KMS-11 (cell line): ENCODE data around the gene KISS1R.

Experiments used
- H2AFZ ChIP-seq: fragments of 200-600 bp; sonication (generic); 2 replicates; pipeline ENCODE4 v1.6.1; 2016; ENCODE audit warnings: antibody characterized with exemption, mixed run types, low read depth
- H3K27ac ChIP-seq: fragments of 200-600 bp; sonication (generic); 2 replicates; pipeline ENCODE4 v1.6.1; 2016; ENCODE audit warnings: mild to moderate bottlenecking, mixed run types
- H3K27me3 ChIP-seq: fragments of 200-600 bp; sonication (generic); 2 replicates; pipeline ENCODE4 v1.6.1; 2017; ENCODE audit warnings: mild to moderate bottlenecking, low read depth, mixed run types, moderate library complexity; ENCODE audit not compliant: insufficient read depth
- H3K36me3 ChIP-seq: fragments of 200-600 bp; sonication (generic); 2 replicates; pipeline ENCODE4 v1.6.1; 2017; ENCODE audit warnings: mild to moderate bottlenecking, mixed run types; ENCODE audit not compliant: insufficient read depth
- H3K4me1 ChIP-seq: fragments of 200-600 bp; sonication (generic); 2 replicates; pipeline ENCODE4 v1.6.1; 2016; ENCODE audit warnings: mild to moderate bottlenecking, low read depth, mixed run types; ENCODE audit not compliant: poor library complexity, severe bottlenecking
- H3K4me2 ChIP-seq: fragments of 200-600 bp; sonication (generic); 2 replicates; pipeline ENCODE4 v1.7.0; 2016; ENCODE audit warnings: mild to moderate bottlenecking, mixed run types
- H3K4me3 ChIP-seq: fragments of 200-600 bp; sonication (generic); IDR thresholded peaks from 2 replicates; pipeline ENCODE4 v1.6.1; 2017; ENCODE audit warnings: low read depth, low read length, mixed read lengths; ENCODE audit not compliant: insufficient read depth
- H3K79me2 ChIP-seq: fragments of 200-600 bp; sonication (generic); 2 replicates; pipeline ENCODE4 v1.6.1; 2016; ENCODE audit warnings: low read depth, mixed run types; ENCODE audit not compliant: insufficient read depth
- H3K9ac ChIP-seq: fragments of 200-600 bp; sonication (generic); 2 replicates; pipeline ENCODE4 v1.6.1; 2016; ENCODE audit warnings: mild to moderate bottlenecking, mixed run types
- H4K20me1 ChIP-seq: fragments of 200-600 bp; sonication (generic); 2 replicates; pipeline ENCODE4 v1.6.1; 2016; ENCODE audit warnings: mild to moderate bottlenecking, mixed run types; ENCODE audit not compliant: insufficient read depth
- CTCF ChIP-seq: fragments of 200-600 bp; sonication (generic); conservative IDR thresholded peaks from 2 replicates; pipeline ENCODE4 v1.6.1; 2017; ENCODE audit warnings: low read depth, mild to moderate bottlenecking, antibody characterized with exemption, low read length, moderate library complexity, mixed read lengths

Gene KISS1R

DNA sequence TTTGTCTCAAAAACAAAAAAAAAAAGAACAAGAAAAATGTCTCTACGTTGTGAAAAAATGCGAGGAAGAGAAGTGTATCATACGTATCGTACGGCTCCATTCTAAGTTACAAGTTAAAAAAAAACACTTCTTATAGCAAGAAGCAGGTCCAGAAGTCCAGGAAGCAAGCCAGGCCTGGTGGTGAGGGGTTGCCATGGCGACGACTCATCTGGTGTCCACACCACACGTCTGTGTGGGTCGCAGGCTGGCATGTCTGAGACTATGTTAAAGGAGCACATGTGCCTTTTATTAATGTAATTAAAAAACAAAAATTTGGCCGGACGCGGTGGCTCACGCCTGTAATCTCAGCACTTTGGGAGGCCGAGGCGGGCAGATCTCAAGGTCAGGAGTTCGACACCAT lies 30.1 kb upstream of the KISS1R start:
- Histone ChIP-seq H3K4me3 (no peak overlapping the region), H3K9ac (no peak overlapping the region), H3K36me3 (no peaks in the 10 kb centered on the region), H3K27ac (no peak overlapping the region), H3K79me2 (peaks cover 4% of the 10 kb centered on the region; the same call in 1 of the 2 replicates), H3K27me3 (no peaks in the 10 kb centered on the region), H4K20me1 (no peaks in the 10 kb centered on the region), H3K4me2 (no peak overlapping the region), H3K4me1 (no peaks in the 10 kb centered on the region), H2AFZ (no peak overlapping the region)
- no peak for TF ChIP-seq CTCF

DNA sequence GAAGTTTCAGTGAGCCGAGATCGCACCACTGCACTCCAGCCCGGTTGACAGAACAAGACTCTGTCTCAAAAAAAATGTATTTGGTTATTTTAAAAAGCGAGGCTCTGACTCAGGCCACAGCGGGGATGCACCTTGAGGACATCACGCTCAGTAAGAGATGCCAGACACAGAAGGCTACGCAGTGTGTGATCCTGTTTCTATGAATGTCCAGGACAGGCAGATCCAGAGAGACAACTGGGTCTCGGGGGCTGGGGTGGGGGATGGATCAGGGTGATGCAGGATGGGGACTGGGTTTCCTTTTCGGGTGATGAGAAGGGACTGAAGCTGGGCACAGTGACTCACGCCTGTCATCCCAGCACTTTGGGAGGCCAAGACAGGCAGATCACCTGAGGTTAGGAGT lies 29.5 kb upstream of the KISS1R start:
- no peaks in the 10 kb centered on the region for H3K4me1 ChIP-seq
- H3K4me2 ChIP-seq = no peak overlapping the region
- no peak overlapping the region for H3K27ac ChIP-seq
- no peak overlapping the region for H2AFZ ChIP-seq
- H3K36me3 ChIP-seq = no peaks in the 10 kb centered on the region
- H4K20me1 ChIP-seq = no peaks in the 10 kb centered on the region
- H3K27me3 ChIP-seq = no peaks in the 10 kb centered on the region
- H3K79me2 ChIP-seq = peaks cover 9% of the 10 kb centered on the region; the same call in 1 of the 2 replicates
- no peak overlapping the region for H3K9ac ChIP-seq
- no peak overlapping the region for H3K4me3 ChIP-seq
- no peak for TF ChIP-seq CTCF

DNA sequence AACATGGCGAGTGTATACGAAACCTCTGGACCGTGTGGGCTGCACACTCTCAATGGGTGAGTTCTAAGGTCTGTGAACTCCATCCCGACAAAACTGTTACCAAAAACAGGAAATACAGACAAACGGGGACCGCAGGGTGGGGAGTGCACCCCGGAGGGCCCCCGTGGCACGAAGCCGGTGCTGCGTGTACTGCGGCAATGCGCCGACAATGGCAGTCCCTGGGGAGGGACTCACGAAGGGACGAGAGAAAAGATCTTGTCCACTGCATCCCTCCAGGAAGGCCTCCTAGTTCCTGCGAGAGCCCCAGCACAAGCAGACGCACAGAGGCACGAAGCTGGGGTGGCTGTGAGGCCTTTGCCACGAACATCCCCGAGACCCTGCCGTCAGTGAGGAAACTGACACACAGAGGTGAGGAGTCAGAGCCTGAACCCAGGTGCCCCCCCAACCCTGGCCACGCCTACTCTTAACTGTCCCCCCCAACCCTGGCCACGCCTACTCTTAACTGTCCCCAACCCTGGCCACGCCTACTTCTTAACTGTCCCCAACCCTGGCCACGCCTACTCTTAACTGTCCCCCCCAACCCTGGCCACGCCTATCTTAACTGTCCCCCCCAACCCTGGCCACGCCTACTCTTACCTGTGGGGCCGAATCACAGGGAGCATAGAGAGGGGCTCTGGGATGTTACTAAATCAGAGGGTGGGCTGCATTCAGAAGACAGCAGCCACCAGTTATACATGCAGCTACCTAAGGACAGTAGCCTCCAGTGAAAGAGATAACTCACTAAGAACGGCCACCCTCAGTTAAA lies 28.4 kb upstream of the KISS1R start:
- no peak for TF ChIP-seq CTCF
- H3K36me3 ChIP-seq = no peaks in the 10 kb centered on the region
- H3K27me3 ChIP-seq = no peaks in the 10 kb centered on the region
- H3K9ac ChIP-seq = no peak overlapping the region
- no peak overlapping the region for H3K4me2 ChIP-seq
- H4K20me1 ChIP-seq = no peaks in the 10 kb centered on the region
- peaks cover 9% of the 10 kb centered on the region; the same call in 1 of the 2 replicates for H3K79me2 ChIP-seq
- no peaks in the 10 kb centered on the region for H3K4me1 ChIP-seq
- H3K4me3 ChIP-seq = no peak overlapping the region
- no peak overlapping the region for H2AFZ ChIP-seq
- H3K27ac ChIP-seq = no peak overlapping the region

GRCh38 chr19:889662-890295 lies 27.4 kb upstream of the KISS1R start:
- Histone ChIP-seq H3K4me3 (no peak overlapping the region), H3K27ac (no peak overlapping the region), H3K79me2 (peaks cover 9% of the 10 kb centered on the region; the same call in 1 of the 2 replicates), H3K36me3 (no peaks in the 10 kb centered on the region), H3K27me3 (no peaks in the 10 kb centered on the region), H3K4me1 (no peaks in the 10 kb centered on the region), H2AFZ (no peak overlapping the region), H3K9ac (no peak overlapping the region), H3K4me2 (no peak overlapping the region), H4K20me1 (no peaks in the 10 kb centered on the region)
- no peak for TF ChIP-seq CTCF
